HEK293 (cell line): ENCODE data around the gene INPP5B.

Source experiments
- CTCF ChIA-PET: fragments of 350-600 bp; formaldehyde crosslinking; extraction: SDS; loops from one replicate; lab custom pipeline; 2021; ENCODE audit warnings: antibody characterized with exemption; lab: Yijun Ruan, JAX
- POLR2A ChIA-PET: fragments of 300-600 bp; formaldehyde crosslinking; extraction: SDS; loops from one replicate; lab custom pipeline; 2020; ENCODE audit warnings: antibody characterized with exemption, inconsistent platforms; lab: Yijun Ruan, JAX
- H3K27ac ChIP-seq: fragments of 200-500 bp; sonication (Bioruptor generic); 2 replicates; pipeline ENCODE4 v1.5.1; 2014; ENCODE audit warnings: low read depth, low read length, control low read depth, inconsistent platforms; ENCODE audit errors: extremely low read depth
- H3K36me3 ChIP-seq, 2 experiments: fragments of 200-500 bp in 1 of 2; sonication (Bioruptor generic) in 1 of 2; 1 replicate in 1 of 2; 2 replicates in 1 of 2; pipeline ENCODE4 v1.5.1; 2014 to 2017; ENCODE audit warnings: inconsistent platforms in 2 of 2, low read length in 2 of 2; ENCODE audit not compliant: control insufficient read depth in 2 of 2, insufficient read depth in 1 of 2
- H3K4me1 ChIP-seq: fragments of 200-500 bp; sonication (Bioruptor generic); 2 replicates; pipeline ENCODE4 v1.5.1; 2014; ENCODE audit warnings: mild to moderate bottlenecking, low read length, inconsistent platforms; ENCODE audit not compliant: control insufficient read depth, insufficient read depth
- H3K4me3 ChIP-seq: 2 replicates; pipeline ENCODE4 v1.5.1; 2011; ENCODE audit warnings: low read depth, mild to moderate bottlenecking, control low read depth, low read length, moderate library complexity
- H3K9me3 ChIP-seq: fragments of 200-500 bp; sonication (Bioruptor generic); 2 replicates; pipeline ENCODE4 v1.5.1; 2014; ENCODE audit warnings: low read depth, low read length, inconsistent platforms; ENCODE audit not compliant: control insufficient read depth, insufficient read depth
- BCL11B ChIP-seq: fragments of 450-650 bp; formaldehyde crosslinking; IDR thresholded peaks from 2 replicates; pipeline ENCODE4 v1.5.1; 2016; ENCODE audit warnings: low read depth, missing biosample characterization, missing genetic modification characterization
- SP3 ChIP-seq: fragments of 450-650 bp; formaldehyde crosslinking; IDR thresholded peaks from 2 replicates; pipeline ENCODE4 v1.5.1; 2016; ENCODE audit warnings: missing biosample characterization, missing genetic modification characterization
- ZFP37 ChIP-seq: fragments of 450-650 bp; formaldehyde crosslinking; IDR thresholded peaks from 2 replicates; pipeline ENCODE4 v1.5.1; 2016; ENCODE audit warnings: missing biosample characterization, missing genetic modification characterization
- ZIC2 ChIP-seq: fragments of 450-650 bp; formaldehyde crosslinking; IDR thresholded peaks from 2 replicates; pipeline ENCODE4 v1.5.1; 2016; ENCODE audit warnings: missing biosample characterization, missing genetic modification characterization
- ZNF26 ChIP-seq: fragments of 450-650 bp; formaldehyde crosslinking; IDR thresholded peaks from 2 replicates; pipeline ENCODE4 v1.5.1; 2016; ENCODE audit warnings: missing biosample characterization, missing genetic modification characterization
- ZNF266 ChIP-seq: fragments of 450-650 bp; formaldehyde crosslinking; IDR thresholded peaks from 2 replicates; pipeline ENCODE4 v1.5.1; 2016; ENCODE audit warnings: missing biosample characterization, missing genetic modification characterization, low read depth
- ZNF274 ChIP-seq, 2 experiments: fragments of 200-500 bp in 1 of 2; fragments of 450-650 bp in 1 of 2; sonication (Bioruptor generic) in 1 of 2; formaldehyde crosslinking in 1 of 2; IDR thresholded peaks; 2 replicates each; pipeline versions ENCODE4 v1.5.1 to v1.6.1; 2014 to 2016; ENCODE audit warnings: borderline replicate concordance in 1 of 2, inconsistent platforms in 1 of 2, low read length in 1 of 2, missing biosample characterization in 1 of 2, missing genetic modification characterization in 1 of 2
- ZNF302 ChIP-seq: fragments of 450-650 bp; formaldehyde crosslinking; IDR thresholded peaks from 2 replicates; pipeline ENCODE4 v1.5.1; 2016; ENCODE audit warnings: missing biosample characterization, missing genetic modification characterization, low read depth
- ZNF335 ChIP-seq: fragments of 450-650 bp; formaldehyde crosslinking; conservative IDR thresholded peaks from 2 replicates; pipeline ENCODE4 v1.5.1; 2016; ENCODE audit warnings: missing biosample characterization, missing genetic modification characterization
- ZNF404 ChIP-seq: fragments of 450-650 bp; formaldehyde crosslinking; IDR thresholded peaks from 2 replicates; pipeline ENCODE4 v1.5.1; 2017; ENCODE audit warnings: missing biosample characterization, missing genetic modification characterization
- ZNF423 ChIP-seq: fragments of 450-650 bp; formaldehyde crosslinking; IDR thresholded peaks from 2 replicates; pipeline ENCODE4 v1.5.1; 2016; ENCODE audit warnings: missing biosample characterization, missing genetic modification characterization
- ZNF518A ChIP-seq: fragments of 450-650 bp; formaldehyde crosslinking; conservative IDR thresholded peaks from 2 replicates; pipeline ENCODE4 v1.5.1; 2016; ENCODE audit warnings: low read depth, missing biosample characterization, missing genetic modification characterization
- ZNF530 ChIP-seq: fragments of 450-650 bp; formaldehyde crosslinking; IDR thresholded peaks from 2 replicates; pipeline ENCODE4 v1.5.1; 2016; ENCODE audit warnings: low read depth, missing biosample characterization, missing genetic modification characterization
- ZNF600 ChIP-seq: fragments of 450-650 bp; formaldehyde crosslinking; IDR thresholded peaks from 2 replicates; pipeline ENCODE4 v1.5.1; 2016; ENCODE audit warnings: missing biosample characterization, missing genetic modification characterization
- ZNF707 ChIP-seq: fragments of 450-650 bp; formaldehyde crosslinking; IDR thresholded peaks from 2 replicates; pipeline ENCODE4 v1.5.1; 2016; ENCODE audit warnings: missing biosample characterization, missing genetic modification characterization
- ZSCAN16 ChIP-seq: fragments of 450-650 bp; formaldehyde crosslinking; IDR thresholded peaks from 2 replicates; pipeline ENCODE4 v1.5.1; 2016; ENCODE audit warnings: missing biosample characterization, missing genetic modification characterization
- ZSCAN18 ChIP-seq: fragments of 450-650 bp; formaldehyde crosslinking; IDR thresholded peaks from 2 replicates; pipeline ENCODE4 v1.5.1; 2016; ENCODE audit warnings: missing biosample characterization, missing genetic modification characterization
- ZSCAN23 ChIP-seq: fragments of 450-650 bp; formaldehyde crosslinking; IDR thresholded peaks from 2 replicates; pipeline ENCODE4 v1.5.1; 2016; ENCODE audit warnings: missing biosample characterization, missing genetic modification characterization
- ZSCAN4 ChIP-seq: fragments of 450-650 bp; formaldehyde crosslinking; IDR thresholded peaks from 2 replicates; pipeline ENCODE4 v1.5.1; 2017; ENCODE audit warnings: missing biosample characterization, missing genetic modification characterization

The INPP5B gene

GRCh38 chr1:37861151-37861550, 85.7 kb downstream of the INPP5B start:
- no peak for TF ChIP-seq ZSCAN4
- no peak for TF ChIP-seq ZFP37
- TF ChIP-seq ZNF335 (tag by site-specific recombination), result peak; percentile 76; the same call in 1 of the 2 replicates
- no peak for TF ChIP-seq BCL11B (tag by site-specific recombination)
- TF ChIP-seq ZNF707 (tag by site-specific recombination), result no peak
- Histone ChIP-seq H3K36me3 (peaks cover 4 to 56% of the 10 kb centered on the region in 2 experiments), H3K4me1 (no peaks in the 10 kb centered on the region), H3K4me3 (no peak overlapping the region), H3K27ac (no peak overlapping the region), H3K9me3 (no peaks in the 10 kb centered on the region)
- CTCF ChIA-PET, result interaction anchor here (0.7 to 3.2 kb wide), 8 partner anchors 39 to 274 kb away, joined by 3 to 17 read pairs (median 6); no protein-coding TSS in a partner anchor
- POLR2A ChIA-PET, result no interaction called here

GRCh38 chr1:37860346-37860666, 86.5 kb downstream of the INPP5B start:
- H3K4me3 ChIP-seq, result peak overlapping the region; percentile 100
- CTCF ChIA-PET, result interaction anchor here (0.5 to 3.2 kb wide), 43 partner anchors 10 to 1284 kb away, joined by 3 to 17 read pairs (median 4); partner anchors contain the start of gene C1orf122
- TF ChIP-seq SP3 (tag by site-specific recombination) (no peak), ZNF302 (tag by site-specific recombination) (no peak), ZNF274 (IDR thresholded peaks at IDR 0.05; ENCODE audit: low read length) (no peak), ZNF274 (tag by site-specific recombination; IDR thresholded peaks at IDR 0.05; ENCODE audit: borderline replicate concordance) (no peak), ZNF530 (tag by site-specific recombination) (0 out of 2 replicates have a peak, but pooled peaks have one; percentile 71), ZNF600 (tag by site-specific recombination) (peak; percentile 55)
- TF ChIP-seq, all 188 proteins: peak for 2
- POLR2A ChIA-PET, result interaction anchor here (1.0 to 1.9 kb wide), 7 partner anchors 10 to 263 kb away, joined by 3 to 26 read pairs (median 7); partner anchors contain the start of genes C1orf122, CDCA8 and YRDC
- Histone ChIP-seq H3K4me1 (no peaks in the 10 kb centered on the region), H3K27ac (0 out of 2 replicates have a peak overlapping the region, but pooled peaks have one; percentile 47), H3K36me3 (peaks cover 4 to 53% of the 10 kb centered on the region in 2 experiments), H3K9me3 (no peaks in the 10 kb centered on the region)

- Histone ChIP-seq H3K9me3 (no peaks in the 10 kb centered on the region), H3K27ac (peak within 1 kb of the TSS; percentile 47; the same call in 1 of the 2 replicates), H3K4me3 (peak within 1 kb of the TSS; percentile 100), H3K4me1 (no peaks in the 10 kb centered on the region), H3K36me3 (peaks cover 4 to 52% of the 10 kb centered on the region in 2 experiments)
- ChIA-PET CTCF (interaction anchor here (0.6 to 3.2 kb wide), 58 partner anchors 9 to 1677 kb away, joined by 3 to 17 read pairs (median 4); partner anchors contain the start of genes C1orf122, CDCA8 and SF3A3), POLR2A (interaction anchor here (0.6 to 1.9 kb wide), 18 partner anchors 9 to 317 kb away, joined by 3 to 26 read pairs (median 4); partner anchors contain the start of genes C1orf122, CDCA8, INPP5B and YRDC)
- TF ChIP-seq ZIC2 (tag by site-specific recombination) (peak; percentile 75), ZSCAN23 (tag by site-specific recombination) (peak; percentile 17), ZSCAN18 (tag by site-specific recombination) (no peak), ZNF26 (tag by site-specific recombination) (no peak), ZFP37 (peak; percentile 88), ZSCAN16 (tag by site-specific recombination) (no peak), ZNF518A (tag by site-specific recombination) (peak; percentile 73), ZNF423 (tag by site-specific recombination) (peak; percentile 85), ZNF404 (tag by site-specific recombination) (no peak), ZNF266 (no peak)
Measured at GRCh38 chr1:37859507-37860345, 87.1 kb downstream of the INPP5B start, which contains the start of gene MTF1. Gene MTF1, minus strand, starts transcription at chr1:37859592. Its CDS starts 1,934 bp downstream, at chr1:37857658.
